AG09309 (cell line): ENCODE results near the gene HEG1.

Source experiments
- DNase-seq: peaks from one replicate; pipeline ENCODE4 v3.0.0-alpha.2; 2010; ENCODE audit warnings: low read depth
- H3K4me3 ChIP-seq: 2 replicates; pipeline ENCODE4 v1.5.1; 2011; ENCODE audit warnings: mild to moderate bottlenecking, low read depth, low read length, moderate library complexity; ENCODE audit not compliant: control insufficient read depth
- TF ChIP-seq, protein P1 (sequence below): IDR thresholded peaks from 2 replicates; pipeline ENCODE4 v1.5.1; 2011; ENCODE audit warnings: mild to moderate bottlenecking, low read depth, low read length, inconsistent platforms; ENCODE audit not compliant: insufficient read depth, control insufficient read depth; ENCODE audit errors: missing control alignments

HEG1 gene

DNA sequence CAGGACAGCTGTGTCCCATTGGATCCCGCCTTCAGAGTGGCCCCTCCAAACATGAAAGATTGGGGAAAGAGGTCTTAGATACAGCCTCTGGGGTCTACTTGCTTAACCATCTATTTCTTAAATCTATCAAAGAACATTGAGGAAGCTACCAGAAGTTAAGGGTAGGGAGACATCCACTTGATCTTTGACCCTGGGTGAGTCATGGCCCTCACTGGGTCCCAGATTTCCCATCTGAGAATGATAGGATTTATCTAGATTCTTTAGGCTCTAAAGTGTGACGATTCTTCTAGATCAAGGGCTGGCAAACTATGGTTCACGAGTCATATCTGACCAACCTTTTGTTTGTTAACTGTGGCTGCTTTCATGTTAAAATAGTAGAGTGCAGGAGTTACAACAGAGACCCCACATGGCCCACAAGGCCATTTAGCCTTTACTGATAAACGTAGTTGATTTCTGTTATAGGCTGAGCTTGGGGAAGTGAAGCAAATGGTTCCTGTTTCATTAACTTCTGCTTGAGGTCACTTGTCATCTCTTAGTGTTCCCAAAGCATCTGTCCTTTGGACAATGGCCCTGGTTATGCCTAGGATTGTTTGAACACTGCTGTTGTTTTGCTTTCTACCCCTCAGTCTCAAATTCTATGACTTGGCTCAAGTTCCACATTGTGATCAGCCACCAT is 129.2 kb downstream of the HEG1 start:
- TF ChIP-seq, protein P1, sequence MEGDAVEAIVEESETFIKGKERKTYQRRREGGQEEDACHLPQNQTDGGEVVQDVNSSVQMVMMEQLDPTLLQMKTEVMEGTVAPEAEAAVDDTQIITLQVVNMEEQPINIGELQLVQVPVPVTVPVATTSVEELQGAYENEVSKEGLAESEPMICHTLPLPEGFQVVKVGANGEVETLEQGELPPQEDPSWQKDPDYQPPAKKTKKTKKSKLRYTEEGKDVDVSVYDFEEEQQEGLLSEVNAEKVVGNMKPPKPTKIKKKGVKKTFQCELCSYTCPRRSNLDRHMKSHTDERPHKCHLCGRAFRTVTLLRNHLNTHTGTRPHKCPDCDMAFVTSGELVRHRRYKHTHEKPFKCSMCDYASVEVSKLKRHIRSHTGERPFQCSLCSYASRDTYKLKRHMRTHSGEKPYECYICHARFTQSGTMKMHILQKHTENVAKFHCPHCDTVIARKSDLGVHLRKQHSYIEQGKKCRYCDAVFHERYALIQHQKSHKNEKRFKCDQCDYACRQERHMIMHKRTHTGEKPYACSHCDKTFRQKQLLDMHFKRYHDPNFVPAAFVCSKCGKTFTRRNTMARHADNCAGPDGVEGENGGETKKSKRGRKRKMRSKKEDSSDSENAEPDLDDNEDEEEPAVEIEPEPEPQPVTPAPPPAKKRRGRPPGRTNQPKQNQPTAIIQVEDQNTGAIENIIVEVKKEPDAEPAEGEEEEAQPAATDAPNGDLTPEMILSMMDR: no peak
- H3K4me3 ChIP-seq: no peak overlapping the region
- no peak for DNase-seq

DNA sequence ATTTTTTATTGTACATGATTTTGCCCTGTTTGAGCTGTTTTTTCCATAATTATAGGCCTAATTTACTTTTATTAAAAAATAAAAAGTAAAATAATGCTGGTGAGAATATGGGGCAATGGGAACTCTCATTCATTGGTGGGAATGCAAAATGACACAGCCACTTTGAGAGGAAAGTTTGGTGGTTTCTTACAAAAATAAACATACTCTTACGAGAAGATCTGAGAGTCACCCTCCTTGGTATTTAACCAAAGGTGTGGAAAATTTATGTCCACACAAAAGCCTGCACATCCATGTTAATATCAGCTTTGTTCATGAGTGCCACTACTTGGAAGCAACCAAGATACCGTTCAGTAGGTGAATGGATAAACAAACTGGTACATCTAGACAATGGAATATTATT is 131.1 kb downstream of the HEG1 start:
- TF ChIP-seq, protein P1: no peak
- DNase-seq: no peak
- no peak overlapping the region for H3K4me3 ChIP-seq

DNA sequence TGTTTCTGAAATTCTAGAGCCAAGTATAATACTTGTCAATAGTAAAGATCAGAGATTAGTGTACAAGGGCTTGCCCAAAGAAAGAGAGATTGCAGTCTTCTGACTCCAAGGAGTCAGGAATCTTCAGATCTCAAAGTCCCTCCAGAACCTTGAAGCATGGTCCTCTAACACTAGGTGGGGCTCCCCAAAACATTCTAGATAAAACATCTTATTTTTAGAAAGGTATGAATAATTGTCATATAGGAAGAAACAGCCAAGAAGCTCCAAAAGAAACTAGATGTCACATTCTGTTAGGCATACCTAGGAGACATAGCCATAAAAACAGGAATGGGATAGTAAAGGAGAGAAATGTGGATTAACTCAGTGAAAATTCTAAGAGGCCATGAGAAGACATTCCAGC is 132.0 kb downstream of the HEG1 start:
- H3K4me3 ChIP-seq: no peak overlapping the region
- TF ChIP-seq, protein P1: peak; percentile 39
- DNase-seq: no peak

DNA sequence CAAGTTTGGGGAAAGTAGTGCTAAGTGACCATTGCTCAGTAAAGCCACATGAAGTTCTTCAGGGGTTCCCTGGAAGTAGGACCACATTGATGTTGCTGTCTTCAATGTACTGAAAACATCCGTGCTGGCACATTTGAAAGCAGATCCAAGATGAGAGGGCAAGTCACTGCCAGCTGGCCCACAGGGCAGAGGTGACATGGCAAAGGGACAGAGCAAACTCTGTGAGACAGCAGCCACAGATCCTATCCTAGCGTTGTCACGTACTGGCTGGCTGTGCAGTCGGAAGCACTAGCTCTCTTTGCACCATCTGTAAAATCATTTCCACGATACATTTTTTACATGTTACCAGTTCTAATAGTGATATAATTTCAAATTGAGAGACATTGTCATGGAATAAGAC is 135.1 kb downstream of the HEG1 start:
- TF ChIP-seq, protein P1: no peak
- H3K4me3 ChIP-seq: no peak overlapping the region
- DNase-seq: no peak

DNA sequence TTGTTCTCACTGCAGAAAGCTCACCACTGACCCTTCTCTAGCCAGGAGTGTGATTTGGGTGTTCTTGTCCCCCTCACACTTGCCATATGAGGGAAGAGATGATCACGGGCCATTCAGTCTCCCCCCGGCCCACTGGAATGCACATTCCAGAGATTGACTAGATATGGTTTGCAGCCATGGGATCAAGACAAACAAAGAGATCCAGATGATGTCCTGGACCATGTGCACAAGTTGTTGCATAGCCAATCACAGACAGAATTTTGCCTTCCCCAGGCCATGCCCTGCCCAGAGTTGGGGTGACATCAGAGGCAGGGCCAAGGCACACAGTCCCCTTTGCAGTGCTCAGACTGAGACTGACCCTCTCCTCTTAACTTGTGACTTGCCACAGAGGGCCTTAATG is 136.0 kb downstream of the HEG1 start:
- no peak for DNase-seq
- TF ChIP-seq, protein P1: no peak
- H3K4me3 ChIP-seq: no peak overlapping the region

DNA sequence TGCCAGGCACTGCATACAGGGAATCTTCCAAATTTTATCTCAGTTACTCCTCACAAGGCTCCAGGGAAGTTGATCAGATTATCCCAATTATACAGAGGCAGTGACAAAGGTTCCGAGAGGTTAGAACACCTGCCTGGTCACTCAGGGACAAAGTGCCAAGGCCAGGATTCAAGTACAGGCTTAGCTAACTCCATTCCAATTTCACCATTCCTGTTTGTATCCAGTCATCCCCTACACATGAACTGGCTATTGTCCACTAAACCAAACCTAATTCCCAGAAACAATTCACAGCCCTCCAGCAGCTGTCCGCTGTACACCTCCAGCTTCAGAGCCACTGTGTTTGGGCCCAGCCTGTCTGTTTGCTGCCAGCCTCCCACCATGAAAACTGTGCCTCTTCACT is 137.3 kb downstream of the HEG1 start:
- TF ChIP-seq, protein P1: no peak
- H3K4me3 ChIP-seq: no peak overlapping the region
- DNase-seq: no peak
